Endodermal cell (in vitro differentiated cells): Measurements from ENCODE around the gene PJA2. TPM values are rescaled to one million over a fixed set of nuclear protein-coding genes. Genes with fewer than 3 reads are reported as not detected.
A peak's percentile ranks its signal among the peaks of the same experiment; 100 is the strongest.
"Not testable (repeated sequence)": the region's sequence is repeated elsewhere in the genome, so short reads cannot be mapped to it uniquely, and the experiment has no call there.

Source experiments
- DNase-seq: peaks from one replicate; pipeline ENCODE4 v3.0.0-alpha.2; 2017
- H3K27ac ChIP-seq: 2 replicates; pipeline ENCODE4 v1.5.1; 2013; ENCODE audit warnings: mild to moderate bottlenecking, low read depth, low read length, moderate library complexity
- H3K27me3 ChIP-seq: 2 replicates; pipeline ENCODE4 v1.6.1; 2013; ENCODE audit warnings: mild to moderate bottlenecking, low read length, moderate library complexity; ENCODE audit not compliant: insufficient read depth, control insufficient read depth, poor library complexity, severe bottlenecking
- H3K36me3 ChIP-seq: 2 replicates; pipeline ENCODE4 v1.7.0; 2013; ENCODE audit warnings: mild to moderate bottlenecking, low read length, moderate library complexity; ENCODE audit not compliant: control insufficient read depth, insufficient read depth
- H3K4me1 ChIP-seq: one replicate; pipeline ENCODE4 v1.7.0; 2013; ENCODE audit warnings: low read length; ENCODE audit not compliant: control insufficient read depth, insufficient read depth
- H3K4me3 ChIP-seq: 2 replicates; pipeline ENCODE4 v1.5.1; 2013; ENCODE audit warnings: mild to moderate bottlenecking, low read length, moderate library complexity
- H3K9ac ChIP-seq: 2 replicates; pipeline ENCODE4 v1.6.1; 2013; ENCODE audit warnings: mild to moderate bottlenecking, low read length, moderate library complexity; ENCODE audit not compliant: poor library complexity, severe bottlenecking; ENCODE audit errors: extremely low read depth
- H3K9me3 ChIP-seq: 2 replicates; pipeline ENCODE4 v1.6.1; 2013; ENCODE audit warnings: mild to moderate bottlenecking, low read length, moderate library complexity; ENCODE audit not compliant: control insufficient read depth
- H3K27ac Mint-ChIP-seq: 2 replicates; pipeline ENCODE4 v1.8.0; 2020; ENCODE audit warnings: mixed read lengths
- H3K27me3 Mint-ChIP-seq: 2 replicates; pipeline ENCODE4 v1.8.0; 2021; ENCODE audit warnings: mild to moderate bottlenecking, mixed read lengths; ENCODE audit not compliant: insufficient read depth
- H3K36me3 Mint-ChIP-seq: 2 replicates; pipeline ENCODE4 v1.8.0; 2020; ENCODE audit warnings: low read depth, mixed read lengths
- H3K4me1 Mint-ChIP-seq: 2 replicates; pipeline ENCODE4 v1.8.0; 2020; ENCODE audit warnings: mixed read lengths
- H3K4me3 Mint-ChIP-seq: 2 replicates; pipeline ENCODE4 v1.8.0; 2020; ENCODE audit warnings: mild to moderate bottlenecking, moderate library complexity, mixed read lengths
- H3K9me3 Mint-ChIP-seq: 2 replicates; pipeline ENCODE4 v1.8.0; 2020; ENCODE audit warnings: mild to moderate bottlenecking, mixed read lengths
- CTCF ChIP-seq: fragments of 200-600 bp; sonication (generic); conservative IDR thresholded peaks from 2 replicates; pipeline ENCODE4 v1.5.0; 2021; ENCODE audit warnings: antibody characterized with exemption, mild to moderate bottlenecking
- WGBS, 2 experiments: methylation state at CpG; one replicate each; pipeline versions ENCODE4 v1.1.5 to v1.1.7; 2013; ENCODE audit warnings: missing lambda C conversion rate in 2 of 2, mixed read lengths in 1 of 2; ENCODE audit not compliant: insufficient coverage in 1 of 2, insufficient read length in 1 of 2; 5-methylcytosine and 5-hydroxymethylcytosine counted together
- total RNA-seq, 2 donors: library from RNA; stranded (reverse); fragmentation: NEBNext Ultra II Directional in 1 of 2; extraction: Animal tissue kit (Norgen Biotek cat#: 25700) in 1 of 2; gene quantifications; 2 replicates in 1 of 2; 3 replicates in 1 of 2; pipeline ENCODE4 v1.2.1, GENCODE V29; 2021

The PJA2 gene
- total RNA-seq, 2 donors from 2014 or later = 61.9 to 64.7 TPM

GRCh38 chr5:109418712-109419352, 9.1 kb upstream of the PJA2 start:
- Mint-ChIP-seq H3K27me3 (no peaks in the 10 kb centered on the region), H3K36me3 (peaks cover 5% of the 10 kb centered on the region), H3K4me3 (no peak overlapping the region), H3K9me3 (peaks cover 20% of the 10 kb centered on the region), H3K27ac (no peak overlapping the region), H3K4me1 (no peaks in the 10 kb centered on the region)
- Histone ChIP-seq H3K27me3 (no peaks in the 10 kb centered on the region), H3K9ac (no peak overlapping the region), H3K9me3 (peaks cover 30% of the 10 kb centered on the region), H3K4me1 (no peaks in the 10 kb centered on the region), H3K36me3 (no peaks in the 10 kb centered on the region), H3K27ac (no peak overlapping the region), H3K4me3 (no peak overlapping the region)
- no peak for DNase-seq
- 94 to 100% methylated on average over 2 to 3 of the region's 3 CpGs for WGBS, 2 experiments
- TF ChIP-seq CTCF = no peak

- H3K27ac ChIP-seq = no peak overlapping the region
- no peak overlapping the region for H3K4me3 ChIP-seq
- WGBS, 2 experiments = 89 to 100% methylated on average over 1 to 2 of the region's 2 CpGs
- TF ChIP-seq CTCF = no peak
- DNase-seq = no peak
- no peaks in the 10 kb centered on the region for H3K27me3 ChIP-seq
- peaks cover 11% of the 10 kb centered on the region for H3K4me1 Mint-ChIP-seq
- H3K27me3 Mint-ChIP-seq = no peaks in the 10 kb centered on the region
- no peak overlapping the region for H3K9ac ChIP-seq
- peaks cover 31% of the 10 kb centered on the region for H3K9me3 ChIP-seq
- peaks cover 5% of the 10 kb centered on the region for H3K36me3 Mint-ChIP-seq
- no peaks in the 10 kb centered on the region for H3K36me3 ChIP-seq
- H3K4me1 ChIP-seq = peaks cover 12% of the 10 kb centered on the region
- no peak overlapping the region for H3K27ac Mint-ChIP-seq
- H3K4me3 Mint-ChIP-seq = no peak overlapping the region
- peaks cover 23% of the 10 kb centered on the region for H3K9me3 Mint-ChIP-seq
Measured at GRCh38 chr5:109416882-109417281, 7.1 kb upstream of the PJA2 start.

GRCh38 chr5:109413921-109414461, 4.2 kb upstream of the PJA2 start:
- WGBS, 2 experiments = 90 to 100% methylated on average over 1 to 2 of the region's 2 CpGs
- Mint-ChIP-seq H3K9me3 (peaks cover 23% of the 10 kb centered on the region), H3K4me1 (peaks cover 19% of the 10 kb centered on the region)
- H3K27me3 ChIP-seq, H3K36me3 Mint-ChIP-seq, H3K27me3 Mint-ChIP-seq, H3K4me3 Mint-ChIP-seq, H3K27ac Mint-ChIP-seq, H3K9ac ChIP-seq, DNase-seq, H3K36me3 ChIP-seq, H3K4me3 ChIP-seq: not testable (repeated sequence)
- H3K27ac ChIP-seq = peak overlapping the region; percentile 83
- H3K4me1 ChIP-seq = peaks cover 12% of the 10 kb centered on the region
- peaks cover 31% of the 10 kb centered on the region for H3K9me3 ChIP-seq
